Neuronal stem cell (in vitro differentiated cells): ENCODE results near the gene PRKCB.

Source experiments
- DNase-seq: peaks from one replicate; pipeline ENCODE4 v3.0.0-alpha.2; 2013; ENCODE audit warnings: low spot score
- H2AFZ ChIP-seq: one replicate; pipeline ENCODE4 v1.6.1; 2013; ENCODE audit warnings: mild to moderate bottlenecking, low read length, inconsistent platforms
- H2AK5ac ChIP-seq: 2 replicates; pipeline ENCODE4 v1.6.1; 2013; ENCODE audit warnings: low read depth, mild to moderate bottlenecking, inconsistent platforms, low read length, moderate library complexity, mixed read lengths
- H2BK120ac ChIP-seq: 2 replicates; pipeline ENCODE4 v1.6.1; 2013; ENCODE audit warnings: low read depth, mild to moderate bottlenecking, inconsistent platforms, low read length, moderate library complexity, mixed read lengths
- H2BK12ac ChIP-seq: one replicate; pipeline ENCODE4 v1.6.1; 2013; ENCODE audit warnings: low read length, inconsistent platforms
- H2BK15ac ChIP-seq: 2 replicates; pipeline ENCODE4 v1.6.1; 2013; ENCODE audit warnings: mild to moderate bottlenecking, low read length, inconsistent platforms, mixed read lengths
- H2BK5ac ChIP-seq: one replicate; pipeline ENCODE4 v1.6.1; 2013; ENCODE audit warnings: inconsistent platforms, mild to moderate bottlenecking, low read length, moderate library complexity
- H3K14ac ChIP-seq: one replicate; pipeline ENCODE4 v1.6.1; 2013; ENCODE audit warnings: low read length, inconsistent platforms
- H3K18ac ChIP-seq: 2 replicates; pipeline ENCODE4 v1.6.1; 2013; ENCODE audit warnings: low read length, inconsistent platforms
- H3K23ac ChIP-seq: 2 replicates; pipeline ENCODE4 v1.6.1; 2013; ENCODE audit warnings: low read depth, mild to moderate bottlenecking, mixed read lengths, low read length, inconsistent platforms; ENCODE audit not compliant: poor library complexity
- H3K27ac ChIP-seq: replicated peaks from 3 replicates; pipeline ENCODE4 v1.5.1; 2013; ENCODE audit warnings: low read length, inconsistent platforms
- H3K27me3 ChIP-seq, 3 experiments: 2 replicates each; pipeline ENCODE4 v1.6.1; 2013; ENCODE audit warnings: low read length in 3 of 3, mild to moderate bottlenecking in 2 of 3, inconsistent platforms in 1 of 3, low read depth in 1 of 3, mixed read lengths in 1 of 3, moderate library complexity in 1 of 3; ENCODE audit not compliant: control insufficient read depth in 3 of 3, insufficient read depth in 3 of 3
- H3K36me3 ChIP-seq, 2 donors: replicated peaks in 1 of 2; 2 replicates each; pipeline ENCODE4 v1.6.1; 2013; ENCODE audit warnings: low read length in 2 of 2; ENCODE audit not compliant: control insufficient read depth in 2 of 2, insufficient read depth in 2 of 2
- H3K4ac ChIP-seq: 2 replicates; pipeline ENCODE4 v1.6.1; 2013; ENCODE audit warnings: inconsistent platforms, mild to moderate bottlenecking, low read length, moderate library complexity
- H3K4me1 ChIP-seq, 2 donors: 1 replicate in 1 of 2; 2 replicates in 1 of 2; pipeline ENCODE4 v1.6.1; 2013; ENCODE audit warnings: low read length in 2 of 2, low read depth in 1 of 2; ENCODE audit not compliant: control insufficient read depth in 2 of 2, insufficient read depth in 1 of 2
- H3K4me2 ChIP-seq: one replicate; pipeline ENCODE4 v1.6.1; 2013; ENCODE audit warnings: mild to moderate bottlenecking, low read length, inconsistent platforms; ENCODE audit not compliant: insufficient read depth, poor library complexity, severe bottlenecking
- H3K4me3 ChIP-seq, 2 donors: 2 replicates each; pipeline ENCODE4 v1.5.1; 2013; ENCODE audit warnings: low read length in 2 of 2, mild to moderate bottlenecking in 2 of 2, inconsistent platforms in 1 of 2, moderate library complexity in 1 of 2
- H3K79me1 ChIP-seq: one replicate; pipeline ENCODE4 v1.6.1; 2013; ENCODE audit warnings: low read depth, mild to moderate bottlenecking, inconsistent platforms, low read length, moderate library complexity
- H3K9ac ChIP-seq: one replicate; pipeline ENCODE4 v1.6.1; 2013; ENCODE audit warnings: mild to moderate bottlenecking, low read depth, low read length, inconsistent platforms; ENCODE audit not compliant: poor library complexity
- H3K9me3 ChIP-seq, 2 donors: replicated peaks in 1 of 2; 2 replicates each; pipeline versions ENCODE3 to v1.6.1; 2013; ENCODE audit warnings: low read length in 2 of 2, mild to moderate bottlenecking in 2 of 2, inconsistent platforms in 1 of 2, low read depth in 1 of 2, mixed read lengths in 1 of 2, moderate library complexity in 1 of 2; ENCODE audit not compliant: control insufficient read depth in 2 of 2, insufficient read depth in 1 of 2
- H4K8ac ChIP-seq: one replicate; pipeline ENCODE4 v1.6.1; 2013; ENCODE audit warnings: low read depth, mild to moderate bottlenecking, inconsistent platforms, low read length, moderate library complexity
- H4K91ac ChIP-seq: one replicate; pipeline ENCODE4 v1.6.1; 2013; ENCODE audit warnings: low read length, low read depth, mild to moderate bottlenecking, inconsistent platforms; ENCODE audit not compliant: poor library complexity
- WGBS, 2 donors: extraction: QIAGEN DNeasy Blood & Tissue Kit; methylation state at CpG; one replicate each; pipeline ENCODE4 v1.1.7; 2013; ENCODE audit warnings: missing lambda C conversion rate in 2 of 2, mixed read lengths in 1 of 2; ENCODE audit not compliant: insufficient read length in 2 of 2, insufficient replicate concordance in 1 of 2; ENCODE audit errors: extremely low coverage in 2 of 2; 5-methylcytosine and 5-hydroxymethylcytosine counted together

PRKCB gene

GRCh38 chr16:23893986-23894385 lies 58.2 kb downstream of the PRKCB start:
- WGBS, 2 donors, result no CpG with 5 or more reads among the region's 1 CpG
- DNase-seq, result no peak

GRCh38 chr16:23895052-23895451 lies 59.3 kb downstream of the PRKCB start:
- no peak overlapping the region for H3K4me3 ChIP-seq
- H3K4me2 ChIP-seq, result no peak overlapping the region
- no peak overlapping the region for H3K9ac ChIP-seq
- no peak overlapping the region for H2BK120ac ChIP-seq
- H3K23ac ChIP-seq, result no peak overlapping the region
- H3K4ac ChIP-seq, result no peak overlapping the region
- H3K18ac ChIP-seq, result no peak overlapping the region
- no peak overlapping the region for H4K91ac ChIP-seq
- H2AFZ ChIP-seq, result no peak overlapping the region
- H4K8ac ChIP-seq, result no peak overlapping the region
- H3K9me3 ChIP-seq, result peaks cover 0 to 2% of the 10 kb centered on the region in 2 donors
- no peak overlapping the region for H2AK5ac ChIP-seq
- no peak overlapping the region for H2BK12ac ChIP-seq
- H3K27ac ChIP-seq, result no peak overlapping the region
- H3K4me1 ChIP-seq, result peaks cover 0 to 3% of the 10 kb centered on the region in 2 donors
- no peak overlapping the region for H2BK15ac ChIP-seq
- no peaks in the 10 kb centered on the region for H3K79me1 ChIP-seq
- H3K36me3 ChIP-seq, result no peaks in the 10 kb centered on the region
- no peak overlapping the region for H3K14ac ChIP-seq
- no peak overlapping the region for H2BK5ac ChIP-seq
- no peak for DNase-seq
- H3K27me3 ChIP-seq, result no peaks in the 10 kb centered on the region

More at GRCh38 chr16:23893986-23894385, 58.2 kb downstream of the PRKCB start:
- Histone ChIP-seq H3K4me2 (no peak overlapping the region), H3K9ac (no peak overlapping the region), H3K18ac (no peak overlapping the region), H4K8ac (no peak overlapping the region), H2BK5ac (no peak overlapping the region), H3K27ac (no peak overlapping the region), H2BK120ac (no peak overlapping the region), H3K36me3 (no peaks in the 10 kb centered on the region), H2BK12ac (no peak overlapping the region), H2AK5ac (no peak overlapping the region), H3K9me3 (peaks cover 0 to 2% of the 10 kb centered on the region in 2 donors), H3K4ac (no peak overlapping the region), H3K23ac (no peak overlapping the region), H3K4me1 (peaks cover 0 to 3% of the 10 kb centered on the region in 2 donors), H3K14ac (no peak overlapping the region), H2AFZ (no peak overlapping the region), H3K4me3 (no peak overlapping the region), H3K27me3 (no peaks in the 10 kb centered on the region), H2BK15ac (no peak overlapping the region), H3K79me1 (no peaks in the 10 kb centered on the region), H4K91ac (no peak overlapping the region)

- peaks cover 0 to 2% of the 10 kb centered on the region in 2 donors for H3K9me3 ChIP-seq
- H3K9ac ChIP-seq, result no peak overlapping the region
- DNase-seq, result no peak
- no peak overlapping the region for H3K18ac ChIP-seq
- no peaks in the 10 kb centered on the region for H3K36me3 ChIP-seq
- H4K8ac ChIP-seq, result no peak overlapping the region
- H2BK15ac ChIP-seq, result no peak overlapping the region
- H2AK5ac ChIP-seq, result no peak overlapping the region
- no peak overlapping the region for H2BK5ac ChIP-seq
- H2BK120ac ChIP-seq, result no peak overlapping the region
- no CpG with 5 or more reads among the region's 6 CpGs for WGBS, 2 donors
- H3K4me3 ChIP-seq, result no peak overlapping the region
- no peak overlapping the region for H3K27ac ChIP-seq
- H3K4me2 ChIP-seq, result no peak overlapping the region
- H3K23ac ChIP-seq, result no peak overlapping the region
- H4K91ac ChIP-seq, result no peak overlapping the region
- H3K4ac ChIP-seq, result no peak overlapping the region
- H2AFZ ChIP-seq, result no peak overlapping the region
- H3K27me3 ChIP-seq, result no peaks in the 10 kb centered on the region
- peaks cover 0 to 3% of the 10 kb centered on the region in 2 donors for H3K4me1 ChIP-seq
- H3K79me1 ChIP-seq, result no peaks in the 10 kb centered on the region
- no peak overlapping the region for H3K14ac ChIP-seq
- H2BK12ac ChIP-seq, result no peak overlapping the region
Observed at GRCh38 chr16:23896832-23897821, 61.3 kb downstream of the PRKCB start.

GRCh38 chr16:23898682-23899430 lies 63.1 kb downstream of the PRKCB start:
- Histone ChIP-seq H3K4ac (no peak overlapping the region), H3K4me3 (no peak overlapping the region), H3K14ac (no peak overlapping the region), H4K8ac (no peak overlapping the region), H2AK5ac (no peak overlapping the region), H3K27me3 (no peaks in the 10 kb centered on the region), H3K4me1 (peaks cover 0 to 3% of the 10 kb centered on the region in 2 donors), H2BK15ac (no peak overlapping the region), H3K4me2 (no peak overlapping the region), H3K27ac (no peak overlapping the region), H2BK120ac (no peak overlapping the region), H2AFZ (no peak overlapping the region), H3K79me1 (no peaks in the 10 kb centered on the region), H3K36me3 (no peaks in the 10 kb centered on the region), H3K9ac (no peak overlapping the region), H3K18ac (no peak overlapping the region), H2BK12ac (no peak overlapping the region), H2BK5ac (no peak overlapping the region), H3K9me3 (peaks cover 0 to 1% of the 10 kb centered on the region in 2 donors), H4K91ac (no peak overlapping the region), H3K23ac (no peak overlapping the region)
- DNase-seq, result no peak
- WGBS, 2 donors, result no CpG with 5 or more reads among the region's 8 CpGs
